Dedifferentiated amniotic fluid mesenchymal stem cell (primary cell): ENCODE measurements around the gene GDPD5.

ENCODE experiments used
- DNase-seq: peaks from one replicate; pipeline ENCODE4 v3.0.0-alpha.2; 2016; ENCODE audit errors: extremely low spot score

The GDPD5 gene

DNA sequence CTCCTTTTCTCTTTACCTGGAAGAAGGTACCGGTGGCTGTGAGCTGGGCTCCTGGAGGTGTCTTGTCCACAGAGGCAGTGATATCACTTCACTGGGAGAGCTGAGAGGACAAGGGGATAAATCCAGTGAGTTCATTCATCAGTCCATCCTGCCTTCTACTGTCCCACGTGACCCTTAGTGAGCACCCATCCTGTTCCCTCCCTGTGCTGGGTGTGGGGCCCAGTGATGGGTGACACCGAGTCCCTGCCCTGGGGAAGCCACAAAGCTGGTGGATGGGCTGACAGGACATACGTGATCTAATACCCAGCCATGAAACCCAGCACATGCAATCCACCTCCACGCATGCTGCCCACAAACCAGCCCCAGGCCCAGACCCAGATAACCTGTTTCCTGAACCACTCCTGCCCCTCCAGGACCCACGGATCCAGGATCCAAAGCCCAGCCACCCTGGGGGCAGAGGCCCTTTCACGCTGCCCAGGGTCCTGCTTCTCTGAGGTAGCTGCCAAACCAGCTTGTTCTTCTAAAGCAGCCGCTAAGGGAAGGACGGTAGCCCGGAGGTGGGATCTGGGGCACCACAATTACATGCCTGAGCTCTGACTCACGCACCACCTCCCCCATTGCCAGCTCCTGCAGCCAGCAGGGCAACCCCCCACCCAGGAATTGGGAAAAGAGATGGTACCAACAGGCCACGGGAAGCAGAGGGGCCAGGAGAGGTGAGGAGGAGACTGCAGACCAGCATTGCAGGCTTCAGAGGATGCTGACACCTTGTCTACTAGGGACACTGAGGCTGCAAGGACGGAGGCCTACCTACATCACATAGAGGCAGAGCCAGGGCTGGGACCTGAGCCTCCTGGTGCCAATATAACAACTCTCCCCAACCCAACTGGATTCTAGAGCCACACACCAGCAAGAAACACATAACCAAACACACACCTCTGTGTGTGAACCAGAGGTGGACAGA, 35.2 kb downstream of the GDPD5 start:
- no peak for DNase-seq

- no peak for DNase-seq
Observed at GRCh38 chr11:75487365-75487764, 38.4 kb downstream of the GDPD5 start.

DNA sequence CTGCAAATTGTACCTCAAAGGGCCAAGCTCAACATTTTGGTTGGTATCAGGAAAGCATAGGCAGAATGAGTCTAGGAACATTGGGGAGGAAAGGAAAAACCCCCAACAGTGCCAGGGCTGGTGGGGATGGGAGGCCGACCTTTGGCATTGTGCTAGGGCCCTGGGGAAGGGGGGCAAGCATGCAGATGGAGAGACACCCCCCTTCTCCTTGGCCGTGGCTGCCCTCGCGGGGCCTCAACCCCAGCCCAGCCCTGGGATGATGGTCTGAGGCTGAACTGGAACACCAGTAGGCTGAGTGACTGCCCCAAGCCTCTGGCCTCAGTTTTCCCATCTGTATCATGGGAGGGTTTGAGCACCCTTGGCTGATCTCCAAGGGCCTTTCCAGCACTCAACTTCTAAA, 40.0 kb downstream of the GDPD5 start:
- DNase-seq, result no peak

GRCh38 chr11:75482931-75483469, 42.7 kb downstream of the GDPD5 start:
- no peak for DNase-seq

DNA sequence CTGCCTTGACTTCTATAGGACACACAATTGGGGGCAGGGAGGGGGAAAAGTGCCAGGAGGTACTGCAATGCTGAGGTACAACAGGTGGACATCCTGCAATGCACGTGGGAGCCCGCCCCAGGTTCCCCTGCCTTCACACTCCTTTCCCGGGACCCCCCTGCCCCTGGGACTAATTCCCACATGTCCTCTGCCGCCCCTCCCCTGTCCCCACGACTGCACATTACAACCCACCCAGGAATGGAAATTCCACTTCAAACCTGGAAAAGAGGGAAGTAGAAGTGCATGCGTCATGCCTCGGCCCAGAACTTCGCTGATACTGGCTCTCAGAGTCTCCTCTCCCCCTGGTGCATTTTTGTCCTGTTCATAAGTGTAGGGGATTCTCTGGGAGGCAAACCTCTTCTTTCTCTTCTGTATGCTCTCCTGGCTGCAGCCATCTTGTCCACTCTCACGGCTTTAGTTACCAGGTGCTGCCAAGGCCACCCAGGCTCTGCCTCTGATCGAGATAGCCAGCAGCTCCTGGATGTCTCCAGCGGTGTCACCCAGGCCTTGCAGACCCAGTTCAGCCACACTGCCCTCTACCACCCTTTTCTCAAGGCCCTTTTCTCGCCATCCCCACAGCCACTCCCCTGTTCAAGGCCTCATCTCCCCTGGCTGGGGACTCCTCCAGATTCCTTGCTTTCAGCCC, 43.7 kb downstream of the GDPD5 start:
- no peak for DNase-seq

GRCh38 chr11:75481223-75481921, 44.4 kb downstream of the GDPD5 start:
- no peak for DNase-seq

DNA sequence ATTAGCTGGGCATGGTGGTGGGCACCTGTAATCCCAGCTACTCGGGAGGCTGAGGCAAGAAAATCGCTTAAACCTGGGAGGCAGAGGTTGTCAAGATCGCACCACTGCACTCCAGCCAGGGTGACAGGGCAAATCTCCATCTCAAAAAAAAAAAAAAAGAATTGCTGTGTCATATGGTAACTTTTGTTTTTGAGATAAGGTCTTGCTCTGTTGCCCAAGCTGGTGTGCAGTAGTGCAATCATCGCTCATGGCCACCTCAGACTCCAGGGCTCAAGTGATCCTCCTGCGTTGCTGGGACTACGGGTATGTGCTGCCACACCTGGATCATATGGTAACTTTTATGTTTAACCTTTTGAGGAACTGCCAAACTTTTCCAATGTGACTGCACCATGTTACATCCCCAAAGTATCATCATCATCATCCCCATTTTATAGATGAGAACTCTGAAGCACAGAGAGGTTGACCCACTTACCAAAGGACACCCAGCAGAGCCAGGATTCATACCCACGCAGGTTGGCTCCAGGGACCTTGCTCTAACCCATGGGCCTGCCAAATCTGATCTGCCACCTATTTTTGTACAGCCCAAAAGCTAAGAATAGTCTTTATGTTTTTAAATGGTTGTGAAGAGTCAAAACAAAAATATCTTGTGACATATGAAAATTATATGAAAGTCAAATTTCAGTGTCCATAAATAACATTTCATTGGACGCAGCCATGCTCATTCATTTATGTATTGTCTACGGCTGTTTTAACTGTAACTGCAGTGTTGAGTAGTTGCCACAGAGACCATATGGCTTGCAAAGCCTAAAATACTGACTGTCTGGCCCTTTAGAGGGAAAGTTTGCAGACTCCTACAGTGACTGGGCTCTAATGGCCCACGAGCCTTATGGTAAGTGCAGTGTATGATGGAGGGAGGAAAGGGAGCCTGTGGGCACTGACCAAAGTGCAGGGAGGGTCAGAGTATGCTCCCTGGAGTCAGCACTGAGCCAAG, 45.3 kb downstream of the GDPD5 start:
- DNase-seq, result no peak

DNA sequence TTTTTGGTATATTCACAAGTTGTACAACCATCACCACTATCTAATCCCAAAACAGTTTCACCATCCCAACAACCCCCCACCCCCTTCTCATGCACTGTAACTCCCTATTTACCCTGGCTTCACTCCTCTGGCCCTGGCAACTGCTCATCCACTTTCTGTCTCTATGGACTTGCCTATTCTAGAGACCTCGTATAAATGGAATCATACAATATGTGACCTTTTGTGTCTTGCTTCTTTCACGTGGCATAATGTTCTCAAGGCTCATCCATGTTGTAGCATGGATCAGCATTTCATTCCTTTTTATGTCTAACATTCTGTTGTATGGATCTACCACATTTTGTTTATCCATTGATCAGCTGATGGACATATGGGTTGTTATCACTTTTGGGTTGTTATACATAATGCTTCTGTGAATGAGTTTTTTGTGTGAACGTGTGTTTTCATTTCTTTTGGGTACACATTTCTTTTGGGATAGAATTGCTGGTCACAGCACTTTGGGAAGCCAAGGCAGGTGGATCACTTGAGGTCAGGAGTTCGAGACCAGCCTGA, 46.1 kb downstream of the GDPD5 start:
- DNase-seq, result no peak

DNA sequence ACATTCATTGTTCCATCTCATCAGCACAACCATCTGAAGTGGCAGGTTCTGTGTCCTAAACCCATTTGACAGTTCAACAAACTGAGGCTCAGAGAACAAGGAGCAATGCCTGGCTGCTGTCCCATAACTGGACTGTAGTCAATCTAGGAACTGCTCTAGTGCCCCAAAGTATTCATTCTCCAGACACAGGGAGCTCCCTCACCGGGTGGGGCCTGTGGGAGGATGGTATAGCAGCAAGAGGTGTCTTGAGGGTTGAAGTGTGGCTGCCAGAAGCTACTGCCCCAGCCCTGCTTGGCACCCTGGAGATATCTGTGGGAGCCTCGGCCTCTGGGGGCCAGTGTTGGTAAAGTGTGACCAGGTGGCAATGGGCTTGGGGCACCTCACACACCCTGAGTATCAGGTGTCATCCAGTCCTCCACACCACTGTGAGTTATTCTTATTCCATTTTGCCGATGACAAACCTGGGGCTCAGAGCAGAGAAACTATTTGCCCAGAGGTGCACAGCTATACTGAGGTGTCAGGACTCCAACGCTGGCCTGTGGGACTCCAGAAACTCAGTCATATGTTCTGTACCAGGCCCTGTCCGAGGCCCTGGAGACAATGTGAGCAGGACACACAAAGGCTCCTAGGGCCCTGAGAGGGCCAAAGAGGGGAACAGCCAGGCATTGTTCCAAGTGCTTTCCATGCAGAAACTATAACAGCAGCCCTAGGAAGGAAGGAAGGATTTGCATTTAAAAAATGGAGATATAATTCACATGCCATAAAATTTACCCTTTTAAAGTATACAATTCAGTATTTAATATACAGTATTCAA, 46.8 kb downstream of the GDPD5 start:
- DNase-seq, result no peak

- DNase-seq, result no peak
Observed at GRCh38 chr11:75477614-75477935, 48.2 kb downstream of the GDPD5 start.

DNA sequence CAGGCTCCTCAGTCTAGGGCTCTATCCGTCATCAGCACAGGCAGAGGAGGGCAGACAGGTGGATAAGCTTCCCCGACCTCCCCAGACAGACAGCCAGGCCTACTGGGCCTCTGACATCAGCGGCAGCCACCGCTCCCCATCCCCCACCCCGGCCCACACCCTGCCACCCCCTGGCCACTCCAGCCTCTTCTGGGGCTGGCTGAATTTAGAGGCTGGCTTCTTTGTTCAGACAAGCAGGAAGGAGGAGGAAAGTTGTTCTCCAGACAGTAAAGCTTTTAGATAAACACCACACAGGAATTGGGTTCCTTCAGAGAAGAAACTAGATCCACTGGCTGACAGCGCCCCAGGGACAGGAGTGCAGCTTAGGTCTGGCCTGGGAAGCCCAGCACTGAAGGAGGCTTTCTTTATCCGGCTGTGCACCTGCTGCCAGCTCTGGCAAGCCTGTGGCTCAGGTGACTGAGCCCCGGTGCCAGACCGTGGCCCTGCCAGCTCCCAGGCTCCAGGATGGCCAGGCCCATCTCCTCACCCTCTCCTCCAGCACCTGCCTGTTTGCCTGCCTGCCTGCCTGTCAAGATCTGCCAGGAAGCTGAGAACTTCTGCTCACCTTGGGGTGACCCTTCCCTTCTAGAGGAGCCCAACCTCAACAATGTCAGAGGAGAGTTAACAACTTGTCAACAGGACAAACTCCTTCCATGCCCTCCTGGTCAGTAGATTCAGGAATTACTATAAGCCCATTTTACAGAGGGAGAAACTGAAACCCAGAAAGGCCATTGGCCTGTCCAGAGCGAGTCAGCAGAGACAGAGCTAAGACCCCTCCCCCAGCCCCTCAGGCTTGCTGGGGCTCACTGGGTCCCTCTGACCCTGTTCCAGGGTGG, 48.8 kb downstream of the GDPD5 start:
- DNase-seq, result no peak

- DNase-seq, result no peak
Observed at GRCh38 chr11:75475767-75476650, 49.7 kb downstream of the GDPD5 start.

GRCh38 chr11:75474878-75475766, 50.6 kb downstream of the GDPD5 start:
- no peak for DNase-seq

DNA sequence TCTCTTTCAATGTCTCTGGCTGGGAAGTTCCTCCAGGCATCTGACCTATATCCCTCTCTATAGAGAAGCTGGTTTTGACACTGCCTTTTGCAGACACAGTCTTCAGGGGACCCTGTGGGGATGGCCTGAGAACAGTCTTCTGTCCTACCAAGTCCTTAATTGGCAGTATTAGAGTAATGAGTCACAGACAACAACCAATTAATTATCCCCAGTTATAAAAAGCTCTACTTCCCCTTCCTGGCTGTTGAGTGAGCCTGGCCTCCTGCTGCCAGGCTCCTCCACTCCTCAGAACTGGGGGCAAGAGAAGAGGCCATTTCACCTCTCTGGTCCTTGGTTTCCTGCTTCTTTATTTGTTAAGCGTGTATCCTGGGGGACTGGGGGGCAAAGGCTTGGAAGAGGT, 51.5 kb downstream of the GDPD5 start:
- no peak for DNase-seq

- no peak for DNase-seq
Observed at GRCh38 chr11:75473684-75474083, 52.1 kb downstream of the GDPD5 start.

- no peak for DNase-seq
Observed at GRCh38 chr11:75472081-75472732, 53.5 kb downstream of the GDPD5 start.
